ENCODE data around the gene DNAH14. TPM values are rescaled to one million over a fixed set of nuclear protein-coding genes. Genes with fewer than 3 reads are reported as not detected.

Gene DNAH14
- total RNA-seq, 1 experiment from 2014 or later, result not detected

DNA sequence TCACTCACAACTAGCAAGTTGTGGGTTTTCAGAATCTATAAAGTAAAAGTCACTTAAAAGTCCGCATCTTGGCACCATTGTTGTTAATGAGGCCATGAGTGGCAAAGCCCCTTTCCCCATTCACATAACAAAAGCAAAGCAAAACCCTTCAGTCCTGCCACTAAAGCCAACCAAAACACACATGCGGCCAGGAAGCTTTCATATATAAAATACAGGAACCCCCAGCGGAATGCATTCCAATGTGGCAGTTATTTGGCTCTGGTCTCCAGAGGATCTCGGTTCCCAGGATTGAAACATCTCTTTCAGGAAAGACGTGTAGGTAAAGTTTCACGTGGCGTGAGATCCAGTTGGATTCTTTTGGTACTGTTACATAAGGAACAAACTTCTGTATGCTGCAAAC lies 500.8 kb downstream of the DNAH14 start:
- H3K79me2 ChIP-seq (ENCODE audit: low read length), result peaks cover 25% of the 10 kb centered on the region
- H3K9ac ChIP-seq (ENCODE audit: low read length), result no peak overlapping the region
- no peak for DNase-seq
- no peak overlapping the region for H2AFZ ChIP-seq (ENCODE audit: low read length)
- H3K4me1 ChIP-seq (ENCODE audit: low read length), result peaks cover 36% of the 10 kb centered on the region
- H3K9me3 ChIP-seq (ENCODE audit: low read length), result no peaks in the 10 kb centered on the region
- no peak overlapping the region for H3K4me2 ChIP-seq (ENCODE audit: low read depth, low read length, poor library complexity, severe bottlenecking)
- no peaks in the 10 kb centered on the region for H3K27me3 ChIP-seq (ENCODE audit: low read length)
- no peaks in the 10 kb centered on the region for H3K36me3 ChIP-seq (ENCODE audit: insufficient read depth, low read length)
- H3K4me3 ChIP-seq (ENCODE audit: low read length), result no peak overlapping the region
- H3K27ac ChIP-seq (ENCODE audit: low read length), result no peak overlapping the region
- peaks cover 6% of the 10 kb centered on the region; the same call in 1 of the 2 replicates for H4K20me1 ChIP-seq (ENCODE audit: insufficient read depth, low read depth, low read length)
- H3K9me2 ChIP-seq (replicated peaks; ENCODE audit: insufficient read depth, low read length), result no peaks in the 10 kb centered on the region

DNA sequence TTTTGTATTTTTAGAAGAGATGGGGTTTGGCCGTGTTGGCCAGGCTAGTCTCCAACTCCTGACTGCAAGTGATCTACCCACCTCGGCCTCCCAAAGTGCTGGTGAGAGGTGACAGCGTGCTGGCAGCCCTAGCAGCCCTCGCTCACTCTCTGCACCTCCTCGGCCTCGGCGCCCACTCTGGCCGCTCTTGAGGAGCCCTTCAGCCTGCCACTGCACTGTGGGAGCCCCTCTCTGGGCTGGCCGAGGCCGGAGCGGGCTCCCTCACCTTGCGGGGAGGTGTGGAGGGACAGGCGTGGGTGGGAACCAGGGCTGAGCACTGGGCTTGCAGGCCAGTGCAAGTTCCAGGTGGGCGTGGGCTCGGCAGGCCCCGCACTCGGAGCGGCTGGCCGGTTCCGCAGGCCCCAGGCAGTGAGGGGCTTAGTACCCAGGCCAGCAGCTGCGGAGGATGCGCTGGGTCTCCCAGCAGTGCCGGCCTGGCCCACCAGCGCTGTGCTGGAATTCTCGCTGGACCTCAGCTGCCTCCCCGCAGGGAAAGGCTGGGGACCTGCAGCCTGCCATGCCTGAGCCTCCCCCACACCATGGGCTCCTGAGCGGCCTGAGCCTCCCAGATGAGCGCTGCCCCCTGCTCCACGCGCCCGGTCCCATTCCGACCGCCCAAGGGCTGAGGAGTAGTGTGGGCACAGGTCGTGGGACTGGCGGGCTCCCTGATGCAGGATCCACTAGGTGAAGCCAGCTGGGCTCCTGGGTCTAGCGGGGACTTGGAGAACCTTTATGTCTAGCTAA lies 501.8 kb downstream of the DNAH14 start:
- H3K4me2 ChIP-seq (ENCODE audit: low read depth, low read length, poor library complexity, severe bottlenecking), result no peak overlapping the region
- H2AFZ ChIP-seq (ENCODE audit: low read length), result no peak overlapping the region
- H3K36me3 ChIP-seq (ENCODE audit: insufficient read depth, low read length), result no peaks in the 10 kb centered on the region
- H3K9me3 ChIP-seq (ENCODE audit: low read length), result no peaks in the 10 kb centered on the region
- H3K9me2 ChIP-seq (replicated peaks; ENCODE audit: insufficient read depth, low read length), result no peaks in the 10 kb centered on the region
- no peaks in the 10 kb centered on the region for H3K27me3 ChIP-seq (ENCODE audit: low read length)
- DNase-seq, result no peak
- peaks cover 36% of the 10 kb centered on the region for H3K4me1 ChIP-seq (ENCODE audit: low read length)
- no peak overlapping the region for H3K4me3 ChIP-seq (ENCODE audit: low read length)
- peaks cover 15% of the 10 kb centered on the region for H3K79me2 ChIP-seq (ENCODE audit: low read length)
- H3K9ac ChIP-seq (ENCODE audit: low read length), result no peak overlapping the region
- H4K20me1 ChIP-seq (ENCODE audit: insufficient read depth, low read depth, low read length), result peaks cover 3% of the 10 kb centered on the region; the same call in 1 of the 2 replicates
- no peak overlapping the region for H3K27ac ChIP-seq (ENCODE audit: low read length)

DNA sequence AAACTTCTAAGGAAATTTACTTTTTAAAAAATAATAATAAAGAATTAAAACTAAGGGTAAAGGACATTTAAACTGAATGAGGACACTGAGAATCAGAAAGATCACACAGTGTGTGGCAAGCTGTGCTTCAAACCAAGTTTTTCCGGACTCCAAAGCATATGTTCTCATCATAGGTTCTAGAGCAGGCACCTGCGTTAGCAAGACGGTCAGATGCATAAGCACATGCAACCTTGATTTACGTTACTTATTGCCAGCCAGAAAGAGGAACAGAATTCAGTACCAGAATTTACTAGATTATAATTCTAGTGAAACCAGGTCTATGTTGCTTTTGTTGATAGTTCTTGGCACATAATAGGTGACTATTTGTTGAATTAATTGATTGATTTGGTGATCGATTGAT lies 504.6 kb downstream of the DNAH14 start:
- H3K9me3 ChIP-seq (ENCODE audit: low read length), result no peaks in the 10 kb centered on the region
- H2AFZ ChIP-seq (ENCODE audit: low read length), result no peak overlapping the region
- no peak overlapping the region for H3K27ac ChIP-seq (ENCODE audit: low read length)
- H3K36me3 ChIP-seq (ENCODE audit: insufficient read depth, low read length), result no peaks in the 10 kb centered on the region
- no peaks in the 10 kb centered on the region for H3K79me2 ChIP-seq (ENCODE audit: low read length)
- H3K4me1 ChIP-seq (ENCODE audit: low read length), result peaks cover 43% of the 10 kb centered on the region
- H3K4me3 ChIP-seq (ENCODE audit: low read length), result no peak overlapping the region
- no peaks in the 10 kb centered on the region for H3K9me2 ChIP-seq (replicated peaks; ENCODE audit: insufficient read depth, low read length)
- no peak overlapping the region for H3K9ac ChIP-seq (ENCODE audit: low read length)
- no peaks in the 10 kb centered on the region for H3K27me3 ChIP-seq (ENCODE audit: low read length)
- H3K4me2 ChIP-seq (ENCODE audit: low read depth, low read length, poor library complexity, severe bottlenecking), result no peak overlapping the region
- no peak for DNase-seq
- no peaks in the 10 kb centered on the region for H4K20me1 ChIP-seq (ENCODE audit: insufficient read depth, low read depth, low read length)

DNA sequence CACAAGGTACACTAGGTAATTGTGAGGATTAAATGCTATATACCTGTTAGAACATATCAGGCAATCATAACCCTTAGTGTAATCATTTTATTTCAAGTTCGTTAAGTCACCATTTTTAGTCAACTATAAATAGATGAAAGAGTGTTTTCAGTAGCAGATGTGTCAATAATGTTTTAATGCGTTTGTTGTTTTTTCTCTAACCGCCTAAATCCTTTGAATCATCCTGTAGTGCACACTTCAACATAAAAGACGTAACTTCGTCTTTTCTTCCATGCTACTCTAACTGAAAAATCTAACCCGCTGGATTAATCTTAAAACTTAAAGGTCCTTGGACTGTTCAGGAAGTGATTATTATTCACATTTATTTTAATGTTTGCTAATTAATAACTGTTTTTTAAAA lies 505.6 kb downstream of the DNAH14 start:
- Histone ChIP-seq H3K4me3 (ENCODE audit: low read length) (no peak overlapping the region), H3K9ac (ENCODE audit: low read length) (peak overlapping the region; percentile 27; the same call in 1 of the 2 replicates), H3K9me3 (ENCODE audit: low read length) (no peaks in the 10 kb centered on the region), H3K4me2 (ENCODE audit: low read depth, low read length, poor library complexity, severe bottlenecking) (peak overlapping the region; percentile 65), H3K4me1 (ENCODE audit: low read length) (peaks cover 39% of the 10 kb centered on the region), H3K27me3 (ENCODE audit: low read length) (no peaks in the 10 kb centered on the region), H3K27ac (ENCODE audit: low read length) (no peak overlapping the region), H3K36me3 (ENCODE audit: insufficient read depth, low read length) (no peaks in the 10 kb centered on the region), H3K9me2 (replicated peaks; ENCODE audit: insufficient read depth, low read length) (no peaks in the 10 kb centered on the region), H3K79me2 (ENCODE audit: low read length) (no peaks in the 10 kb centered on the region), H4K20me1 (ENCODE audit: insufficient read depth, low read depth, low read length) (no peaks in the 10 kb centered on the region), H2AFZ (ENCODE audit: low read length) (no peak overlapping the region)
- no peak for DNase-seq

DNA sequence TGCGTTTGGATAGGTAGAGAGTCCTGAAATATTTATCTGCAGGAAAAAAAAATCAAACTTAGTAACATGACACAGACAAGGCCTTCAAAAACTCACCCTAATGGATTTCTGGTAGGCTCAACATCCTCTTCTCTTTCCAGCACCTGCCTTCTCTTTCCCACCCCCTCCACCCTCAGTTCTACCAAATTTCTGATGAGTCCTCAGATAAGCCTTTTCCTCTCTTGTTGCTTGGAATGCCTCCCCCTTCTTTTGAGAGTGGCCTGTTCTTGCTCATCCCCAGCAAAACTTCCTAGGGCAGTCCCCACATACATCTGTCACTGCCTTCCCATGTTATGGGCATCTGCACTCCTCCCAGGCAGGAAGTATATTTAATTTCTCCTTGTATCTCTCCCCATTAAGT lies 506.0 kb downstream of the DNAH14 start:
- H3K9me2 ChIP-seq (replicated peaks; ENCODE audit: insufficient read depth, low read length), result no peaks in the 10 kb centered on the region
- H3K4me3 ChIP-seq (ENCODE audit: low read length), result peak overlapping the region; percentile 46
- H2AFZ ChIP-seq (ENCODE audit: low read length), result peak overlapping the region; percentile 49
- no peaks in the 10 kb centered on the region for H3K36me3 ChIP-seq (ENCODE audit: insufficient read depth, low read length)
- H4K20me1 ChIP-seq (ENCODE audit: insufficient read depth, low read depth, low read length), result no peaks in the 10 kb centered on the region
- H3K9ac ChIP-seq (ENCODE audit: low read length), result peak overlapping the region; percentile 27
- no peak for DNase-seq
- peak overlapping the region; percentile 65 for H3K4me2 ChIP-seq (ENCODE audit: low read depth, low read length, poor library complexity, severe bottlenecking)
- H3K9me3 ChIP-seq (ENCODE audit: low read length), result no peaks in the 10 kb centered on the region
- peak overlapping the region; percentile 64 for H3K27ac ChIP-seq (ENCODE audit: low read length)
- H3K27me3 ChIP-seq (ENCODE audit: low read length), result no peaks in the 10 kb centered on the region
- peaks cover 39% of the 10 kb centered on the region for H3K4me1 ChIP-seq (ENCODE audit: low read length)
- no peaks in the 10 kb centered on the region for H3K79me2 ChIP-seq (ENCODE audit: low read length)

DNA sequence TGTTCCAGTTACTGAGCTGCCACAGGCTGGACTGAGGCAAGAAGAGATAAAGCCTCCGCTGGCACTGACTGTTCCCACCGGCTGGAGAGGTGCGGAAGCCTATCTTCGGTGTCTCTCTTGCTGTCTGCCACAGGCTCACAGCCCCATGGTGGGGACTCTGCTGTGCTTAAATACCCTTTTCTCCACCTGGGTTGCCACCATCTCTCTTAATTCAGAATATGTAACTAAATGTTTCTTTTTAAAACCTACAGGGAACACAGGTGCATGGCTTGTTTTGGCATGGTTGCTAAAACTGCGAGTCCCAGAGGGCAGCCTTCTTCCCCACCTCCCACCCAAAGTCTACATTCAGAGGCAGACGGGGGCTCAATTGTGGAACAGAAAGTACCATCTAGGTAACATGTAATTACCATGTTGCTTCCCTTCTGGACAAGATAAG lies 506.5 kb downstream of the DNAH14 start:
- H3K9me2 ChIP-seq (replicated peaks; ENCODE audit: insufficient read depth, low read length), result no peaks in the 10 kb centered on the region
- no peaks in the 10 kb centered on the region for H3K36me3 ChIP-seq (ENCODE audit: insufficient read depth, low read length)
- peak; percentile 89 for DNase-seq
- H3K4me2 ChIP-seq (ENCODE audit: low read depth, low read length, poor library complexity, severe bottlenecking), result peak overlapping the region; percentile 65
- no peaks in the 10 kb centered on the region for H3K79me2 ChIP-seq (ENCODE audit: low read length)
- peak overlapping the region; percentile 49 for H2AFZ ChIP-seq (ENCODE audit: low read length)
- no peaks in the 10 kb centered on the region for H3K9me3 ChIP-seq (ENCODE audit: low read length)
- H3K27me3 ChIP-seq (ENCODE audit: low read length), result no peaks in the 10 kb centered on the region
- peak overlapping the region; percentile 64 for H3K27ac ChIP-seq (ENCODE audit: low read length)
- peak overlapping the region; percentile 46 for H3K4me3 ChIP-seq (ENCODE audit: low read length)
- H3K4me1 ChIP-seq (ENCODE audit: low read length), result peaks cover 39% of the 10 kb centered on the region
- no peaks in the 10 kb centered on the region for H4K20me1 ChIP-seq (ENCODE audit: insufficient read depth, low read depth, low read length)
- H3K9ac ChIP-seq (ENCODE audit: low read length), result peak overlapping the region; percentile 27

DNA sequence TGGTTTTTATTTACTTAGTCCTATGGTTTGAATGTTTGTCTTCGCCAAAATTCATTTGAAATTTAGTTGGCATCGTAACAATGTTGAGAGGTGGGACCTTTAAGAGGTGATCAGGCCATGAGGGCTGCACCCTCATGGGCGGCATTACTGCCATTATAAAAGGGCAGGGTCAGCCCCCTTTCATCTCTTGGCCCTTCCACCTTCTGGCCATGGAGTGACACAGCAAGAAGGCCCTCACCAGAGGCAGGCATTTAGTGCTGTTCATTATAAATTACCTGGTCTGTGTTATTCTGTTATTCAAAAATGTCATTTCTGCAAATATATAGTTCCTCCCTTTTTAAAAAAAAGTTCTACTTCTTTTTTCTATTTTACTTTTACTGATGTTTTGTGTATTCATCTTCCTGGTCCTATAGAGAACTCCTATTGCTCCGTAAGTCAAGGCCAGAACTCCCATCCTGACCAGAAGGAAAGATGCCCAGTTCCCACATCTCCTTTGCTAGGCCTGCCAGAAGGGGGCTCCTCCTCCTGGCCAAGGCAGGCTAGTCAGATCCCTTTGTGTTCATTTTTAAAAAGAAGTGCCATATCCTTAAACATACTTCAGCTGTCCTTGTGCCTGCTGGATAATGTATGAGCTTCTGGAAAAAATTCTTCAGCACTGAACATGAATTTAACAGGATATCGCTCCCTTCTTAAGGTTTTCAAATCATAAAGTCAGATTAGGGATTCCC lies 508.4 kb downstream of the DNAH14 start:
- Histone ChIP-seq H3K4me1 (ENCODE audit: low read length) (peaks cover 47% of the 10 kb centered on the region), H3K9ac (ENCODE audit: low read length) (no peak overlapping the region), H2AFZ (ENCODE audit: low read length) (no peak overlapping the region), H3K9me3 (ENCODE audit: low read length) (no peaks in the 10 kb centered on the region), H4K20me1 (ENCODE audit: insufficient read depth, low read depth, low read length) (no peaks in the 10 kb centered on the region), H3K27ac (ENCODE audit: low read length) (no peak overlapping the region), H3K4me2 (ENCODE audit: low read depth, low read length, poor library complexity, severe bottlenecking) (no peak overlapping the region), H3K36me3 (ENCODE audit: insufficient read depth, low read length) (no peaks in the 10 kb centered on the region), H3K79me2 (ENCODE audit: low read length) (no peaks in the 10 kb centered on the region), H3K27me3 (ENCODE audit: low read length) (no peaks in the 10 kb centered on the region), H3K9me2 (replicated peaks; ENCODE audit: insufficient read depth, low read length) (no peaks in the 10 kb centered on the region), H3K4me3 (ENCODE audit: low read length) (no peak overlapping the region)
- no peak for DNase-seq

DNA sequence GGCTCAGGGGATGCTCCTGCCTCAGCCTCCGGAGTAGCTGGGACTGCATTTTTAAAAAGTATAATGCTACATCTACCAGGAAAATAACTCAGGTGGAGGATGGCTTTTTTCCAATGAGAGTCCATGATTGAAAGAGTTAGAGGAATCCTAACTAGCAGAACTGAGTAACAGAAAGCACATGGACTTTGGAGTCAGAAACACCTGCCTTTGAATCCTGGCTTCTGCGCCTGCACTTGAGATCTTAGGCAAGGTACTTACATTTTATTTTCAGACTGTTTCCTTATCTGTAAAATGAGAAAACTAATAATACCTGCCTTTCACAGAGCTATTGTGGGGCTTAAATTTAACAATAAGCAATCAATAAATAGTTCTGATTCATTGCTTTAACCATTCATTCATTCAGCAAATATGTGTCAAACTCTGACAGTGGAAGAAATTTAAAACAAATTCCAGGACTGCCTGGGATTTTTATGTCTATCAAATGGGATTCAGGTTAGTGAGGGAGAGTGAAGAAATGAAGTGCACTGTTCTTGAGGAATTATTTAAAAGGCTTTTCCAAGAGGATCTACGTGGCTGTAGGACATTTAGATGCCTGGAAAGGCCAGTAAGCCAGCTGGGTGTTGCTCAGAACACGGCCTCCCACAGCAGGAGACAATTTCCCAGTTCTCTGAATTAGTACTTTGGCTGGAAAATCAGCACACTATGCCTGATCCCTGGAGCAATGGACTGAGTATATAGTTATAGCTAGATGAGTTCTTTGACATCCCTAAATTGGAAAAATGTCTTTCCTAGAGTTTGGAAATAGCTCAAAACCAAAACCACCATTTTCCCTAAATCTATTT lies 511.1 kb downstream of the DNAH14 start:
- Histone ChIP-seq H3K27ac (ENCODE audit: low read length) (no peak overlapping the region), H3K4me2 (ENCODE audit: low read depth, low read length, poor library complexity, severe bottlenecking) (no peak overlapping the region), H2AFZ (ENCODE audit: low read length) (no peak overlapping the region)

More for the DNA sequence above, 511.1 kb downstream of the DNAH14 start:
- Histone ChIP-seq H3K79me2 (ENCODE audit: low read length) (no peaks in the 10 kb centered on the region), H3K4me1 (ENCODE audit: low read length) (peaks cover 46% of the 10 kb centered on the region), H3K4me3 (ENCODE audit: low read length) (no peak overlapping the region), H3K9me2 (replicated peaks; ENCODE audit: insufficient read depth, low read length) (no peaks in the 10 kb centered on the region), H3K9ac (ENCODE audit: low read length) (no peak overlapping the region), H3K27me3 (ENCODE audit: low read length) (no peaks in the 10 kb centered on the region), H4K20me1 (ENCODE audit: insufficient read depth, low read depth, low read length) (no peaks in the 10 kb centered on the region), H3K9me3 (ENCODE audit: low read length) (no peaks in the 10 kb centered on the region), H3K36me3 (ENCODE audit: insufficient read depth, low read length) (no peaks in the 10 kb centered on the region)
- no peak for DNase-seq

Measured in Karpas-422 (cell line).